HEK293 (cell line): Measurements from ENCODE around the gene ABHD12.

Experiments
- CTCF ChIA-PET: fragments of 350-600 bp; formaldehyde crosslinking; extraction: SDS; loops from one replicate; lab custom pipeline; 2021; ENCODE audit warnings: antibody characterized with exemption; lab: Yijun Ruan, JAX
- POLR2A ChIA-PET: fragments of 300-600 bp; formaldehyde crosslinking; extraction: SDS; loops from one replicate; lab custom pipeline; 2020; ENCODE audit warnings: antibody characterized with exemption, inconsistent platforms; lab: Yijun Ruan, JAX
- H3K27ac ChIP-seq: fragments of 200-500 bp; sonication (Bioruptor generic); 2 replicates; pipeline ENCODE4 v1.5.1; 2014; ENCODE audit warnings: low read depth, low read length, control low read depth, inconsistent platforms; ENCODE audit errors: extremely low read depth
- H3K36me3 ChIP-seq, 2 experiments: fragments of 200-500 bp in 1 of 2; sonication (Bioruptor generic) in 1 of 2; 1 replicate in 1 of 2; 2 replicates in 1 of 2; pipeline ENCODE4 v1.5.1; 2014 to 2017; ENCODE audit warnings: inconsistent platforms in 2 of 2, low read length in 2 of 2; ENCODE audit not compliant: control insufficient read depth in 2 of 2, insufficient read depth in 1 of 2
- H3K4me1 ChIP-seq: fragments of 200-500 bp; sonication (Bioruptor generic); 2 replicates; pipeline ENCODE4 v1.5.1; 2014; ENCODE audit warnings: mild to moderate bottlenecking, low read length, inconsistent platforms; ENCODE audit not compliant: control insufficient read depth, insufficient read depth
- H3K4me3 ChIP-seq: 2 replicates; pipeline ENCODE4 v1.5.1; 2011; ENCODE audit warnings: low read depth, mild to moderate bottlenecking, control low read depth, low read length, moderate library complexity
- H3K9me3 ChIP-seq: fragments of 200-500 bp; sonication (Bioruptor generic); 2 replicates; pipeline ENCODE4 v1.5.1; 2014; ENCODE audit warnings: low read depth, low read length, inconsistent platforms; ENCODE audit not compliant: control insufficient read depth, insufficient read depth
- GFI1B ChIP-seq: fragments of 450-650 bp; formaldehyde crosslinking; IDR thresholded peaks from 2 replicates; pipeline ENCODE4 v1.5.1; 2016; ENCODE audit warnings: missing biosample characterization, missing genetic modification characterization
- GLIS1 ChIP-seq: fragments of 450-650 bp; formaldehyde crosslinking; IDR thresholded peaks from 2 replicates; pipeline ENCODE4 v1.5.1; 2016; ENCODE audit warnings: missing biosample characterization, missing genetic modification characterization
- HOXC10 ChIP-seq: sonication (generic); formaldehyde crosslinking; IDR thresholded peaks from 2 replicates; pipeline ENCODE4 v1.8.1; 2023; ENCODE audit warnings: mild to moderate bottlenecking, missing genetic modification reagents
- KLF9 ChIP-seq: fragments of 450-650 bp; formaldehyde crosslinking; IDR thresholded peaks from 2 replicates; pipeline ENCODE4 v1.5.1; 2016; ENCODE audit warnings: missing biosample characterization, missing genetic modification characterization, low read depth
- SCRT1 ChIP-seq: fragments of 450-650 bp; formaldehyde crosslinking; IDR thresholded peaks from 2 replicates; pipeline ENCODE4 v1.5.1; 2016; ENCODE audit warnings: missing biosample characterization, missing genetic modification characterization, borderline replicate concordance
- SCRT2 ChIP-seq: fragments of 450-650 bp; formaldehyde crosslinking; IDR thresholded peaks from 2 replicates; pipeline ENCODE4 v1.5.1; 2016; ENCODE audit warnings: missing biosample characterization, missing genetic modification characterization
- SP2 ChIP-seq: fragments of 450-650 bp; formaldehyde crosslinking; IDR thresholded peaks from 2 replicates; pipeline ENCODE4 v1.5.1; 2016; ENCODE audit warnings: missing biosample characterization, missing genetic modification characterization
- ZIC2 ChIP-seq: fragments of 450-650 bp; formaldehyde crosslinking; IDR thresholded peaks from 2 replicates; pipeline ENCODE4 v1.5.1; 2016; ENCODE audit warnings: missing biosample characterization, missing genetic modification characterization
- ZNF10 ChIP-seq: fragments of 450-650 bp; formaldehyde crosslinking; IDR thresholded peaks from 2 replicates; pipeline ENCODE4 v1.5.1; 2017; ENCODE audit warnings: missing biosample characterization, missing genetic modification characterization
- ZNF138 ChIP-seq: fragments of 450-650 bp; formaldehyde crosslinking; IDR thresholded peaks from 2 replicates; pipeline ENCODE4 v1.5.1; 2016; ENCODE audit warnings: missing biosample characterization, missing genetic modification characterization, borderline replicate concordance
- ZNF19 ChIP-seq: fragments of 450-650 bp; formaldehyde crosslinking; IDR thresholded peaks from 2 replicates; pipeline ENCODE4; 2016; ENCODE audit warnings: missing biosample characterization, missing genetic modification characterization, low read depth
- ZNF223 ChIP-seq: fragments of 450-650 bp; formaldehyde crosslinking; IDR thresholded peaks from 2 replicates; pipeline ENCODE4 v1.5.1; 2016; ENCODE audit warnings: missing biosample characterization, missing genetic modification characterization
- ZNF350 ChIP-seq: fragments of 450-650 bp; formaldehyde crosslinking; IDR thresholded peaks from 2 replicates; pipeline ENCODE4 v1.5.0; 2017; ENCODE audit warnings: missing biosample characterization, mild to moderate bottlenecking, missing genetic modification characterization
- ZNF354C ChIP-seq: fragments of 450-650 bp; formaldehyde crosslinking; IDR thresholded peaks from 2 replicates; pipeline ENCODE4 v1.5.1; 2016; ENCODE audit warnings: missing biosample characterization, missing genetic modification characterization, low read depth, borderline replicate concordance
- ZNF362 ChIP-seq: fragments of 450-650 bp; formaldehyde crosslinking; IDR thresholded peaks from 2 replicates; pipeline ENCODE4 v1.5.1; 2016; ENCODE audit warnings: missing biosample characterization, missing genetic modification characterization
- ZNF600 ChIP-seq: fragments of 450-650 bp; formaldehyde crosslinking; IDR thresholded peaks from 2 replicates; pipeline ENCODE4 v1.5.1; 2016; ENCODE audit warnings: missing biosample characterization, missing genetic modification characterization
- ZNF660 ChIP-seq: fragments of 450-650 bp; IDR thresholded peaks from 2 replicates; pipeline ENCODE4 v1.5.1; 2018; ENCODE audit warnings: missing biosample characterization, mild to moderate bottlenecking, missing genetic modification characterization
- ZNF670 ChIP-seq: fragments of 450-650 bp; formaldehyde crosslinking; IDR thresholded peaks from 2 replicates; pipeline ENCODE4 v1.5.1; 2016; ENCODE audit warnings: missing biosample characterization, missing genetic modification characterization, low read depth
- ZNF776 ChIP-seq: fragments of 450-650 bp; formaldehyde crosslinking; IDR thresholded peaks from 2 replicates; pipeline ENCODE4 v1.5.0; 2017; ENCODE audit warnings: missing biosample characterization, missing genetic modification characterization, borderline replicate concordance
- ZXDB ChIP-seq: fragments of 450-650 bp; formaldehyde crosslinking; IDR thresholded peaks from 2 replicates; pipeline ENCODE4 v1.5.1; 2016; ENCODE audit warnings: missing biosample characterization, missing genetic modification characterization
- TF ChIP-seq, protein P1 (sequence below): fragments of 450-650 bp; formaldehyde crosslinking; IDR thresholded peaks from 2 replicates; pipeline ENCODE4 v1.5.1; 2016; ENCODE audit warnings: missing biosample characterization, missing genetic modification characterization
- TF ChIP-seq, protein P2 (sequence below): fragments of 450-650 bp; formaldehyde crosslinking; IDR thresholded peaks from 2 replicates; pipeline ENCODE4 v1.5.1; 2016; ENCODE audit warnings: missing biosample characterization, missing genetic modification characterization
- TF ChIP-seq, protein P3 (sequence below): fragments of 450-650 bp; formaldehyde crosslinking; IDR thresholded peaks from 2 replicates; pipeline ENCODE4 v1.5.1; 2017; ENCODE audit warnings: missing biosample characterization, missing genetic modification characterization

The ABHD12 gene

GRCh38 chr20:25275813-25276532, 114.7 kb downstream of the ABHD12 start:
- POLR2A ChIA-PET, result no interaction called here
- CTCF ChIA-PET, result interaction anchor here (0.7 kb wide), 1 partner anchor 467 kb away, joined by 5 read pairs; no protein-coding TSS in a partner anchor

DNA sequence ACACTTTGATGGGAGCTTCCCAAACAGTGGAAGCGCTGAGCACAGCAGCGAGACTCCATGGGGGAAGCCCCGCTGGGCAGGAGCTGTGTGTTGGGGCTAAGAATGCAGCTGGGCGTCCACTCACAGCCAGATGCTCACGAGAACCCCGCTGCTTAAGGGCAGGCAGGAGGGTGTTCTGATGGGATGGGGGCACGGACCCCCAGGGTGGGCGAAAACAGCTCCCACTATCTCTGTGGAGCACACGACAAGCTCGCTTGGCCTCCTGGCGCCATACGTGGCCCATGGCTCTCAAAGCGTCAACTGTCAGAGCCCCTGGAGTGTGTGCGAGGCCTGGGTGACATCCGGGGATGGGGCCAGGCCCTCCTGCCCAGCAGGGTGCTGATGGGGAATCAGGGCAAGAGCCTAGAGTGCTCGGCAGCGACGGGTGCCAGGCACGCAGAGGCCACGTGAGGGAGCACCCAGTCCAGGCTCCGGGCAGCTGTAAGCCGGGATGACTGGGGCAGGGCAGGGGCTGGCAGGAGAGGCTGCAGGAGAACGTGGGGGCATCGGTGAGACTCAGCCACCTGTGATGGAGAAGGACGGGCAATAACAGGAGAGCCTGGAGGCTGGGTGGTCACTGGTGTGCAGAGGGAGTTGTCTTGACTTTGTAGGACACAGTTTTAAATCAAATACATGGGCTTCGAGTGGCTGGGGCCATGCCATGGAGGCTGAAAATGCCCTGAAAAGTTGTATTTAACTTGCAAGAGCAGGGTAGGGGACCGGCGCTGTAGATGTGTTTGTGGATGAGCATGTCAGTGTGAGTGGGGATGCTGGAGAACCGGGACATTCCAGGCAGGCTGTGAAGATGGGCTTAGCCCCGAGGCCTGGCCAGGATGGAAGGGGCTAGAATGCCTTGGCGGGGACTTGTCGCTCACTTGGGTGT, 115.5 kb downstream of the ABHD12 start:
- Histone ChIP-seq H3K27ac (no peak overlapping the region), H3K4me3 (no peak overlapping the region), H3K36me3 (peaks cover 0 to 97% of the 10 kb centered on the region in 2 experiments; a peak in 2 of 3 replicates), H3K9me3 (no peaks in the 10 kb centered on the region), H3K4me1 (no peaks in the 10 kb centered on the region)
- peak; percentile 44; the same call in 1 of the 2 replicates for TF ChIP-seq ZIC2
- TF ChIP-seq, protein P1, sequence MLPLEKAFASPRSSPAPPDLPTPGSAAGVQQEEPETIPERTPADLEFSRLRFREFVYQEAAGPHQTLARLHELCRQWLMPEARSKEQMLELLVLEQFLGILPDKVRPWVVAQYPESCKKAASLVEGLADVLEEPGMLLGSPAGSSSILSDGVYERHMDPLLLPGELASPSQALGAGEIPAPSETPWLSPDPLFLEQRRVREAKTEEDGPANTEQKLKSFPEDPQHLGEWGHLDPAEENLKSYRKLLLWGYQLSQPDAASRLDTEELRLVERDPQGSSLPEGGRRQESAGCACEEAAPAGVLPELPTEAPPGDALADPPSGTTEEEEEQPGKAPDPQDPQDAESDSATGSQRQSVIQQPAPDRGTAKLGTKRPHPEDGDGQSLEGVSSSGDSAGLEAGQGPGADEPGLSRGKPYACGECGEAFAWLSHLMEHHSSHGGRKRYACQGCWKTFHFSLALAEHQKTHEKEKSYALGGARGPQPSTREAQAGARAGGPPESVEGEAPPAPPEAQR, result no peak
- peak; percentile 34; the same call in 1 of the 2 replicates for TF ChIP-seq SCRT2 (tag by site-specific recombination)
- no peak for TF ChIP-seq HOXC10
- TF ChIP-seq ZNF354C (tag by site-specific recombination), result no peak
- 0 out of 2 replicates have a peak, but pooled peaks have one; percentile 22 for TF ChIP-seq SCRT1 (tag by site-specific recombination)
- ChIA-PET CTCF (interaction anchor here (0.7 kb wide), 1 partner anchor 467 kb away, joined by 5 read pairs; no protein-coding TSS in a partner anchor), POLR2A (no interaction called here)

More at GRCh38 chr20:25275813-25276532, 114.7 kb downstream of the ABHD12 start:
- Histone ChIP-seq H3K27ac (no peak overlapping the region), H3K9me3 (no peaks in the 10 kb centered on the region), H3K36me3 (peaks cover 0 to 98% of the 10 kb centered on the region in 2 experiments; a peak in 2 of 3 replicates), H3K4me1 (no peaks in the 10 kb centered on the region), H3K4me3 (no peak overlapping the region)
- TF ChIP-seq ZNF670 (tag by site-specific recombination) (no peak), SCRT1 (tag by site-specific recombination) (peak; percentile 1; the same call in 1 of the 2 replicates)

DNA sequence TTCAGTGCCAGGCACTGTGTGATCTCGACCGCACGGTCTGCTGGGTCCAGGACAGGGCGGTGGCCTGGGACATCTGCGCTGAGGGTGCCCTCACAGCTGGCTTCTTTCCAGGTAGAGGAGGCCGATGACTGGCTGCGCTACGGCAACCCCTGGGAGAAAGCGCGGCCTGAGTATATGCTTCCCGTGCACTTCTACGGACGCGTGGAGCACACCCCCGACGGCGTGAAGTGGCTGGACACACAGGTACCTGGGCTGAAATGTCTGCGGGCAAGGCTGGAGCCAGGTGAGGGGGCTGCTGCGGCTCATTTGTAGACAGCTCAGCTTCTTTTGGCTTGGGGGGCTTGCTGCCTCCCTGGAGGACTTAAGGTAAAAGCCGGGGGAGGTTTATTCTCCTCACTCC, 116.2 kb downstream of the ABHD12 start:
- H3K4me3 ChIP-seq, result no peak overlapping the region
- CTCF ChIA-PET, result no interaction called here
- TF ChIP-seq GLIS1 (tag by site-specific recombination) (no peak), ZNF10 (tag by site-specific recombination) (no peak), KLF9 (tag by site-specific recombination) (no peak), ZXDB (tag by site-specific recombination) (no peak), ZNF350 (tag by site-specific recombination) (no peak), ZNF776 (tag by site-specific recombination) (no peak), ZNF600 (tag by site-specific recombination) (no peak), GFI1B (tag by site-specific recombination) (no peak), ZNF660 (tag by site-specific recombination) (no peak), SP2 (tag by site-specific recombination) (no peak), ZNF138 (tag by site-specific recombination) (no peak), ZNF362 (no peak), ZNF19 (no peak), ZNF223 (tag by site-specific recombination) (no peak)
- TF ChIP-seq, protein P2, sequence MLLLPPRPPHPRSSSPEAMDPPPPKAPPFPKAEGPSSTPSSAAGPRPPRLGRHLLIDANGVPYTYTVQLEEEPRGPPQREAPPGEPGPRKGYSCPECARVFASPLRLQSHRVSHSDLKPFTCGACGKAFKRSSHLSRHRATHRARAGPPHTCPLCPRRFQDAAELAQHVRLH, result no peak
- TF ChIP-seq, protein P3, sequence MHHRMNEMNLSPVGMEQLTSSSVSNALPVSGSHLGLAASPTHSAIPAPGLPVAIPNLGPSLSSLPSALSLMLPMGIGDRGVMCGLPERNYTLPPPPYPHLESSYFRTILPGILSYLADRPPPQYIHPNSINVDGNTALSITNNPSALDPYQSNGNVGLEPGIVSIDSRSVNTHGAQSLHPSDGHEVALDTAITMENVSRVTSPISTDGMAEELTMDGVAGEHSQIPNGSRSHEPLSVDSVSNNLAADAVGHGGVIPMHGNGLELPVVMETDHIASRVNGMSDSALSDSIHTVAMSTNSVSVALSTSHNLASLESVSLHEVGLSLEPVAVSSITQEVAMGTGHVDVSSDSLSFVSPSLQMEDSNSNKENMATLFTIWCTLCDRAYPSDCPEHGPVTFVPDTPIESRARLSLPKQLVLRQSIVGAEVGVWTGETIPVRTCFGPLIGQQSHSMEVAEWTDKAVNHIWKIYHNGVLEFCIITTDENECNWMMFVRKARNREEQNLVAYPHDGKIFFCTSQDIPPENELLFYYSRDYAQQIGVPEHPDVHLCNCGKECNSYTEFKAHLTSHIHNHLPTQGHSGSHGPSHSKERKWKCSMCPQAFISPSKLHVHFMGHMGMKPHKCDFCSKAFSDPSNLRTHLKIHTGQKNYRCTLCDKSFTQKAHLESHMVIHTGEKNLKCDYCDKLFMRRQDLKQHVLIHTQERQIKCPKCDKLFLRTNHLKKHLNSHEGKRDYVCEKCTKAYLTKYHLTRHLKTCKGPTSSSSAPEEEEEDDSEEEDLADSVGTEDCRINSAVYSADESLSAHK (tag by site-specific recombination), result no peak

More for the DNA sequence above, 116.2 kb downstream of the ABHD12 start:
- Histone ChIP-seq H3K9me3 (no peaks in the 10 kb centered on the region), H3K4me1 (no peaks in the 10 kb centered on the region), H3K27ac (no peak overlapping the region), H3K36me3 (peaks cover 0 to 95% of the 10 kb centered on the region in 2 experiments; a peak in 2 of 3 replicates)
- POLR2A ChIA-PET, result no interaction called here
